Heart right ventricle (tissue), 16 donors: ENCODE results near the gene WSB2. TPM values are rescaled to one million over a fixed set of nuclear protein-coding genes. Genes with fewer than 3 reads are reported as not detected.

Experiments used
- ATAC-seq, 8 donors: fragments of 200-7000 bp; cut with Tn5 transposase; one replicate each; pipeline ENCODE4 v1.9.1; 2020; ENCODE audit warnings: mild to moderate bottlenecking in 8 of 8, moderate library complexity in 8 of 8, moderate number of reproducible peaks in 1 of 8
- DNase-seq, 2 donors: peaks; one replicate each; pipeline ENCODE4 v3.0.0-alpha.2; 2020
- H3K27ac ChIP-seq, 10 donors: fragments of 200-600 bp; sonication (generic) in 2 of 10; one replicate each; pipeline versions ENCODE4 v1.5.0 to v1.8.0; 2020 to 2022; ENCODE audit warnings: mild to moderate bottlenecking in 3 of 10
- H3K27me3 ChIP-seq, 7 donors: fragments of 200-600 bp; one replicate each; pipeline ENCODE4 v1.8.0; 2021 to 2022; ENCODE audit warnings: mild to moderate bottlenecking in 2 of 7
- H3K36me3 ChIP-seq, 9 donors: fragments of 200-600 bp; sonication (generic) in 1 of 9; one replicate each; pipeline versions ENCODE4 v1.5.0 to v1.8.0; 2020 to 2022; ENCODE audit warnings: mild to moderate bottlenecking in 2 of 9
- H3K4me1 ChIP-seq, 9 donors: fragments of 200-600 bp; sonication (generic) in 1 of 9; one replicate each; pipeline versions ENCODE4 v1.5.0 to v1.8.0; 2020 to 2022; ENCODE audit warnings: mild to moderate bottlenecking in 4 of 9
- H3K4me3 ChIP-seq, 10 donors: fragments of 200-600 bp; sonication (generic) in 2 of 10; one replicate each; pipeline versions ENCODE4 v1.5.0 to v1.8.0; 2020 to 2022; ENCODE audit warnings: mild to moderate bottlenecking in 7 of 10, moderate library complexity in 2 of 10
- H3K9me3 ChIP-seq, 11 donors: fragments of 200-600 bp in 10 of 11; sonication (generic) in 2 of 11; one replicate each; pipeline versions ENCODE4 v1.5.0 to v1.8.0; 2013 to 2022; ENCODE audit warnings: mild to moderate bottlenecking in 2 of 11, control low read depth in 1 of 11, moderate library complexity in 1 of 11
- WGBS, 2 donors: extraction: QIAGEN DNeasy Blood & Tissue Kit; methylation state at CpG; one replicate each; pipeline ENCODE4 v1.1.7; 2013; ENCODE audit warnings: inconsistent platforms in 1 of 2; 5-methylcytosine and 5-hydroxymethylcytosine counted together
- intact Hi-C, 10 donors: fragments of 100-400 bp; cut with DNase I; formaldehyde crosslinking; loops; one replicate each; pipeline versions ENCODE4 v1.11.1 to v1.14.2; 2022
- polyA plus RNA-seq, 2 donors: library from polyadenylated mRNA; stranded (reverse); fragments of 200-250 nt; gene quantifications; one replicate each; pipeline ENCODE4 v1.2.3, GENCODE V29; 2013
- total RNA-seq, 10 donors: library from RNA; stranded (reverse); fragmentation: NEBNext Ultra II Directional in 3 of 10; extraction: Animal tissue kit (Norgen Biotek cat#: 25700) in 3 of 10; gene quantifications; one replicate each; pipeline versions ENCODE4 v1.2.1 to v1.2.4, GENCODE V29; 2021 to 2023
- TF ChIP-seq, protein P1 (sequence below), 9 donors: fragments of 200-600 bp; sonication (generic) in 2 of 9; IDR thresholded peaks; one replicate each; pipeline versions ENCODE4 v1.5.0 to v1.8.0; 2021 to 2022; ENCODE audit warnings: antibody characterized with exemption in 9 of 9, mild to moderate bottlenecking in 5 of 9, moderate library complexity in 1 of 9
- donor health status: Arrhythmogenic right ventricular cardiomyopathy.
- donor health status: ischemic (EF 13 %, LVEDD 7.1; RV severe dilation, severe dysfunction).
- donor health status: healthy with polysubstance abuse.
- donor health status: DM: no; HTN: yes; CAD: no.
- donor health status: DM: no; HTN: no; CAD: no.
- donor health status: ischemic (EF 25% LVEDD 6.9; RV normal size, moderate dysfunction).
- donor health status: ischemic (EF 25% LVEDD 5.7; RV mildly dilated, moderate dysfunction).
- donor health status: healthy.
- donor health status: DM: yes; HTN: yes; CAD: no.
- donor health status: Ischemic cardiomyopathy.
- donor health status: ischemic (EF 35%, LVEDD 5.7; RV mildly dilated, moderate dysfunction).
- donor health status: nonischemic (EF 11% LVEDD 7.7; RV severe dilation, severe dysfunction).
- donor health status: DM: yes; HTN: yes; CAD: no.
- donor health status: PGD.
- donor health status: ischemic (EF 29% LVEDD 5.4; RV normal size, mild dysfunction).
- donor health status: nonischemic (EF 23%, LVEDD 6.1; RV moderate dilation, normal function).

WSB2 gene
- total and polyA plus RNA-seq, 12 donors = 52.2 to 125 (median 97.3) TPM

GRCh38 chr12:118061873-118062843 lies 1.2 kb upstream of the WSB2 start:
- peaks cover 0 to 16% (median 0%) of the 10 kb centered on the region in 9 donors for H3K36me3 ChIP-seq
- H3K27me3 ChIP-seq = no peaks in the 10 kb centered on the region
- H3K4me3 ChIP-seq = peak overlapping the region; percentile 61 to 94 (median 84)
- DNase-seq (peak; percentile 15 to 48), ATAC-seq (peak in 7 of 8 donors; percentile 18 to 41 (median 25))
- no peaks in the 10 kb centered on the region for H3K9me3 ChIP-seq
- intact Hi-C loops = loop anchor here in 7 of 10 donors (2.0 to 10.0 kb wide), 7 partner anchors 37 to 313 kb away; partner anchors contain the start of genes VSIG10 (in 6 of the 7), PEBP1 (in 4 of the 7), TAOK3 (in 2 of the 7) and RFC5 (in 1 of the 7)
- H3K4me1 ChIP-seq = peaks cover 0 to 60% (median 28%) of the 10 kb centered on the region in 9 donors
- peak overlapping the region in 9 of 10 donors; percentile 93 to 99 (median 98) for H3K27ac ChIP-seq
- 1 to 2% methylated on average over 44 of the region's 44 CpGs for WGBS, 2 donors
- TF ChIP-seq, protein P1, sequence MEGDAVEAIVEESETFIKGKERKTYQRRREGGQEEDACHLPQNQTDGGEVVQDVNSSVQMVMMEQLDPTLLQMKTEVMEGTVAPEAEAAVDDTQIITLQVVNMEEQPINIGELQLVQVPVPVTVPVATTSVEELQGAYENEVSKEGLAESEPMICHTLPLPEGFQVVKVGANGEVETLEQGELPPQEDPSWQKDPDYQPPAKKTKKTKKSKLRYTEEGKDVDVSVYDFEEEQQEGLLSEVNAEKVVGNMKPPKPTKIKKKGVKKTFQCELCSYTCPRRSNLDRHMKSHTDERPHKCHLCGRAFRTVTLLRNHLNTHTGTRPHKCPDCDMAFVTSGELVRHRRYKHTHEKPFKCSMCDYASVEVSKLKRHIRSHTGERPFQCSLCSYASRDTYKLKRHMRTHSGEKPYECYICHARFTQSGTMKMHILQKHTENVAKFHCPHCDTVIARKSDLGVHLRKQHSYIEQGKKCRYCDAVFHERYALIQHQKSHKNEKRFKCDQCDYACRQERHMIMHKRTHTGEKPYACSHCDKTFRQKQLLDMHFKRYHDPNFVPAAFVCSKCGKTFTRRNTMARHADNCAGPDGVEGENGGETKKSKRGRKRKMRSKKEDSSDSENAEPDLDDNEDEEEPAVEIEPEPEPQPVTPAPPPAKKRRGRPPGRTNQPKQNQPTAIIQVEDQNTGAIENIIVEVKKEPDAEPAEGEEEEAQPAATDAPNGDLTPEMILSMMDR (IDR thresholded peaks at IDR 0.05) = no peak

- H3K36me3 ChIP-seq = no peaks in the 10 kb centered on the region
- intact Hi-C loops = loop anchor here in 7 of 10 donors (5.0 to 10.0 kb wide), 6 partner anchors 42 to 314 kb away; partner anchors contain the start of genes VSIG10 (in 6 of the 7), PEBP1 (in 4 of the 7), TAOK3 (in 2 of the 7) and RFC5 (in 1 of the 7)
- TF ChIP-seq, protein P1 (IDR thresholded peaks at IDR 0.05) = no peak
- 0 to 1% methylated on average over 34 to 45 of the region's 46 CpGs for WGBS, 2 donors
- peak; percentile 58 to 63 for DNase-seq
- peak overlapping the region; percentile 64 to 94 (median 84) for H3K4me3 ChIP-seq
- H3K9me3 ChIP-seq = no peaks in the 10 kb centered on the region
- peak; percentile 46 to 62 (median 52) for ATAC-seq
- peaks cover 0 to 77% (median 43%) of the 10 kb centered on the region in 9 donors for H3K4me1 ChIP-seq
- peak overlapping the region; percentile 93 to 99 (median 98) for H3K27ac ChIP-seq
- no peaks in the 10 kb centered on the region for H3K27me3 ChIP-seq
Observed at GRCh38 chr12:118060301-118061010, 523 bp downstream of the WSB2 start.

- Histone ChIP-seq H3K4me3 (peak overlapping the region; percentile 64 to 94 (median 84)), H3K27ac (peak overlapping the region; percentile 93 to 99 (median 98)), H3K36me3 (no peaks in the 10 kb centered on the region), H3K27me3 (no peaks in the 10 kb centered on the region), H3K9me3 (no peaks in the 10 kb centered on the region), H3K4me1 (peaks cover 4 to 81% (median 51%) of the 10 kb centered on the region in 9 donors)
- DNase-seq (no peak), ATAC-seq (peak in 5 of 8 donors; percentile 19 to 32 (median 27))
- TF ChIP-seq, protein P1 (IDR thresholded peaks at IDR 0.05) = no peak
- WGBS, 2 donors = 12 to 21% methylated on average over 11 of the region's 11 CpGs
- intact Hi-C loops = loop anchor here in 7 of 10 donors (5.0 to 10.0 kb wide), 6 partner anchors 42 to 315 kb away; partner anchors contain the start of genes VSIG10 (in 6 of the 7), PEBP1 (in 4 of the 7), TAOK3 (in 2 of the 7) and RFC5 (in 1 of the 7)
Observed at GRCh38 chr12:118059341-118060191, 1.4 kb downstream of the WSB2 start.
